HCT116 (cell line): ENCODE results near the gene RPS24. TPM values are rescaled to one million over a fixed set of nuclear protein-coding genes. Genes with fewer than 3 reads are reported as not detected.

Source experiments
- ATAC-seq: fragments of 200-7000 bp; cut with Tn5 transposase; 2 replicates; pipeline ENCODE4 v1.9.1; 2020; ENCODE audit warnings: mild to moderate bottlenecking, moderate library complexity
- BruUV-seq: library from RNA; stranded (reverse); fragments of 400-500 nt; replicated peaks from 2 replicates; lab custom pipeline; 2021; lab: Mats Ljungman, UMichigan
- CTCF ChIA-PET: fragments of 300-600 bp; sonication (Branson Sonifier 250); formaldehyde crosslinking; loops from one replicate; lab custom pipeline; 2021; ENCODE audit warnings: antibody characterized with exemption; lab: Charles Lee
- POLR2A ChIA-PET: fragments of 300-600, 350-600 bp; sonication (Branson Sonifier 250); formaldehyde crosslinking; loops from one replicate; lab custom pipeline; 2021; ENCODE audit warnings: antibody characterized with exemption; lab: Charles Lee
- RAD21 ChIA-PET, 2 experiments: fragments of 300-600 bp; sonication (Branson Sonifier 250); formaldehyde crosslinking; loops; one replicate each; lab custom pipeline; 2023; ENCODE audit warnings: low total read pairs in 2 of 2; ENCODE audit not compliant: uncharacterized antibody in 2 of 2, unreplicated experiment in 2 of 2, low non-redundant PET in 1 of 2; lab: Charles Lee
- DNase-seq: peaks from one replicate; pipeline ENCODE4 v3.0.0-alpha.2; 2010; ENCODE audit warnings: low read depth, low spot score
- H2AFZ ChIP-seq: fragments of 200-600 bp; shearing (Covaris generic), sonication (generic); 2 replicates; pipeline ENCODE4 v1.6.1; 2017; ENCODE audit warnings: low read depth, mixed run types, mixed read lengths, antibody characterized with exemption, low read length; ENCODE audit not compliant: poor library complexity, severe bottlenecking
- H3K27ac ChIP-seq: 2 replicates; pipeline ENCODE4 v1.5.1; 2012; ENCODE audit warnings: low read depth, low read length
- H3K27me3 ChIP-seq: fragments of 200-600 bp; sonication (generic); 2 replicates; pipeline ENCODE4 v1.6.1; 2016; ENCODE audit warnings: mixed run types, low read length, mixed read lengths; ENCODE audit not compliant: insufficient read depth
- H3K36me3 ChIP-seq, 2 experiments: fragments of 200-500 bp in 1 of 2; fragments of 200-600 bp in 1 of 2; sonication (Bioruptor generic) in 1 of 2; sonication (generic) in 1 of 2; 2 replicates each; pipeline versions ENCODE4 v1.5.1 to v1.6.1; 2014 to 2016; ENCODE audit warnings: low read length in 2 of 2, inconsistent platforms in 1 of 2, mixed read lengths in 1 of 2, mixed run types in 1 of 2; ENCODE audit not compliant: insufficient read depth in 2 of 2, control insufficient read depth in 1 of 2
- H3K4me1 ChIP-seq, 2 experiments: fragments of 200-600 bp in 1 of 2; sonication (generic) in 1 of 2; 2 replicates each; pipeline versions ENCODE4 v1.5.1 to v1.6.1; 2012 to 2017; ENCODE audit warnings: low read length in 2 of 2, inconsistent platforms in 1 of 2, mild to moderate bottlenecking in 1 of 2, mixed read lengths in 1 of 2, mixed run types in 1 of 2, moderate library complexity in 1 of 2; ENCODE audit not compliant: insufficient read depth in 2 of 2, control insufficient read depth in 1 of 2
- H3K4me2 ChIP-seq: fragments of 200-600 bp; sonication (generic); 2 replicates; pipeline ENCODE4 v1.6.1; 2017; ENCODE audit warnings: mixed run types, low read length, mixed read lengths
- H3K4me3 ChIP-seq, 2 experiments: fragments of 200-600 bp in 1 of 2; sonication (generic) in 1 of 2; replicated peaks in 1 of 2; 2 replicates each; pipeline ENCODE4 v1.5.1; 2011 to 2016; ENCODE audit warnings: low read length in 2 of 2, control low read depth in 1 of 2, low read depth in 1 of 2, mild to moderate bottlenecking in 1 of 2, mixed read lengths in 1 of 2, mixed run types in 1 of 2
- H3K79me2 ChIP-seq: fragments of 200-600 bp; sonication (generic); 2 replicates; pipeline ENCODE4 v1.6.1; 2017; ENCODE audit warnings: mild to moderate bottlenecking, mixed run types, low read length, moderate library complexity, mixed read lengths; ENCODE audit not compliant: insufficient read depth
- H3K9ac ChIP-seq: fragments of 200-600 bp; sonication (generic); 2 replicates; pipeline ENCODE4 v1.6.1; 2016; ENCODE audit warnings: low read length, mixed read lengths
- H3K9me2 ChIP-seq: fragments of 200-600 bp; sonication (generic), shearing (Covaris generic); 2 replicates; pipeline ENCODE4 v1.6.1; 2017; ENCODE audit warnings: mixed run types, mild to moderate bottlenecking, moderate library complexity; ENCODE audit not compliant: insufficient read depth
- H3K9me3 ChIP-seq, 2 experiments: fragments of 200-500 bp in 1 of 2; fragments of 200-600 bp in 1 of 2; sonication (Bioruptor generic) in 1 of 2; sonication (generic) in 1 of 2; 2 replicates each; pipeline ENCODE4 v1.6.1; 2014 to 2017; ENCODE audit warnings: low read length in 2 of 2, mixed read lengths in 2 of 2, inconsistent platforms in 1 of 2, low read depth in 1 of 2, mild to moderate bottlenecking in 1 of 2, mixed run types in 1 of 2, moderate library complexity in 1 of 2; ENCODE audit not compliant: control insufficient read depth in 1 of 2, insufficient read depth in 1 of 2
- H4K20me1 ChIP-seq: fragments of 200-600 bp; sonication (generic), shearing (Covaris generic); 2 replicates; pipeline ENCODE4 v1.6.1; 2017; ENCODE audit warnings: mixed run types, mild to moderate bottlenecking, moderate library complexity; ENCODE audit not compliant: insufficient read depth
- CBX3 ChIP-seq: IDR thresholded peaks from 2 replicates; pipeline ENCODE4 v1.6.1; 2012; ENCODE audit warnings: low read depth
- CEBPB ChIP-seq: IDR thresholded peaks from 2 replicates; pipeline ENCODE4 v1.6.1; 2012; ENCODE audit warnings: low read depth
- EGR1 ChIP-seq: IDR thresholded peaks from 2 replicates; pipeline ENCODE4 v1.6.1; 2012; ENCODE audit warnings: low read depth
- ELF1 ChIP-seq: IDR thresholded peaks from 2 replicates; pipeline ENCODE4 v1.6.1; 2012; ENCODE audit warnings: low read depth, borderline replicate concordance
- EZH2 ChIP-seq: fragments of 200-600 bp; sonication (generic); IDR thresholded peaks from 2 replicates; pipeline ENCODE4 v1.6.1; 2017; ENCODE audit warnings: antibody characterized with exemption, mixed run types
- FOSL1 ChIP-seq: IDR thresholded peaks from 2 replicates; pipeline ENCODE4 v1.6.1; 2012; ENCODE audit warnings: low read depth
- JUND ChIP-seq: IDR thresholded peaks from 2 replicates; pipeline ENCODE4 v1.6.1; 2012
- RAD21 ChIP-seq: IDR thresholded peaks from 2 replicates; pipeline ENCODE4 v1.6.1; 2012; ENCODE audit warnings: low read depth, mild to moderate bottlenecking
- REST ChIP-seq: IDR thresholded peaks from 2 replicates; pipeline ENCODE4 v1.6.1; 2012; ENCODE audit warnings: low read depth
- SIN3A ChIP-seq: IDR thresholded peaks from 2 replicates; pipeline ENCODE4 v1.6.1; 2012; ENCODE audit warnings: low read depth
- YY1 ChIP-seq: IDR thresholded peaks from 2 replicates; pipeline ENCODE4 v1.6.1; 2011; ENCODE audit warnings: low read length, low read depth, moderate library complexity, mild to moderate bottlenecking; ENCODE audit not compliant: insufficient replicate concordance; ENCODE audit errors: extremely low read depth
- ZBTB33 ChIP-seq: IDR thresholded peaks from 2 replicates; pipeline ENCODE4 v1.6.1; 2011; ENCODE audit warnings: mild to moderate bottlenecking, low read length, moderate library complexity; ENCODE audit not compliant: insufficient replicate concordance; ENCODE audit errors: extremely low read depth
- ZFX ChIP-seq: fragments of 450-650 bp; IDR thresholded peaks from 2 replicates; pipeline ENCODE4 v1.6.1; 2017
- intact Hi-C: fragments of 100-400 bp; cut with micrococcal nuclease; formaldehyde crosslinking; loops from 2 replicates; pipeline ENCODE4 v1.10.0; 2022
- total RNA-seq: library from RNA; stranded (reverse); gene quantifications from one replicate; pipeline ENCODE4 v1.2.1, GENCODE V29; 2021; ENCODE audit not compliant: unreplicated experiment

The RPS24 gene
- total RNA-seq, 1 experiment from 2014 or later = 1,764 TPM

- no peaks in the 10 kb centered on the region for H3K27me3 ChIP-seq
- CTCF ChIA-PET = no interaction called here
Measured at GRCh38 chr10:78070726-78071125, 37.1 kb downstream of the RPS24 start.

GRCh38 chr10:78071140-78071856 lies 37.6 kb downstream of the RPS24 start:
- RAD21 ChIA-PET = no interaction called here
- no TSS peak for BruUV-seq
- no peaks in the 10 kb centered on the region for H3K27me3 ChIP-seq
- no peak for ATAC-seq
- intact Hi-C loops = no loop called here
- TF ChIP-seq ELF1 = no peak
- TF ChIP-seq CBX3 = no peak
- no peak for TF ChIP-seq CEBPB
- TF ChIP-seq ZFX = no peak
- no peak for TF ChIP-seq YY1
- TF ChIP-seq JUND = no peak
- no peak for TF ChIP-seq EZH2
- no peak for TF ChIP-seq FOSL1
- no peak for TF ChIP-seq RAD21
- TF ChIP-seq SIN3A = no peak
- TF ChIP-seq ZBTB33 = no peak
- no peak for TF ChIP-seq REST
- TF ChIP-seq, all 23 proteins: peak for 0
- Histone ChIP-seq H3K9me3 (no peaks in the 10 kb centered on the region), H3K36me3 (no peaks in the 10 kb centered on the region), H4K20me1 (no peaks in the 10 kb centered on the region), H3K4me1 (no peaks in the 10 kb centered on the region), H3K27ac (no peak overlapping the region), H3K79me2 (no peaks in the 10 kb centered on the region), H3K9me2 (no peaks in the 10 kb centered on the region), H3K4me3 (no peak overlapping the region), H2AFZ (no peak overlapping the region), H3K9ac (no peak overlapping the region), H3K4me2 (no peak overlapping the region)
- ChIA-PET CTCF (no interaction called here), POLR2A (no interaction called here)
- no peak for DNase-seq

More at GRCh38 chr10:78070726-78071125, 37.1 kb downstream of the RPS24 start:
- Histone ChIP-seq H3K9ac (no peak overlapping the region), H3K9me3 (no peaks in the 10 kb centered on the region), H3K36me3 (no peaks in the 10 kb centered on the region), H4K20me1 (no peaks in the 10 kb centered on the region), H3K27ac (no peak overlapping the region), H3K79me2 (no peaks in the 10 kb centered on the region), H2AFZ (no peak overlapping the region), H3K9me2 (no peaks in the 10 kb centered on the region), H3K4me2 (no peak overlapping the region), H3K4me1 (no peaks in the 10 kb centered on the region), H3K4me3 (no peak overlapping the region)
- TF ChIP-seq EGR1 = no peak
- ChIA-PET POLR2A (no interaction called here), RAD21 (no interaction called here)
- DNase-seq (no peak), ATAC-seq (no peak)
- intact Hi-C loops = no loop called here
- BruUV-seq = no TSS peak
